ENCODE results near the gene CLOCK.

CLOCK gene

DNA sequence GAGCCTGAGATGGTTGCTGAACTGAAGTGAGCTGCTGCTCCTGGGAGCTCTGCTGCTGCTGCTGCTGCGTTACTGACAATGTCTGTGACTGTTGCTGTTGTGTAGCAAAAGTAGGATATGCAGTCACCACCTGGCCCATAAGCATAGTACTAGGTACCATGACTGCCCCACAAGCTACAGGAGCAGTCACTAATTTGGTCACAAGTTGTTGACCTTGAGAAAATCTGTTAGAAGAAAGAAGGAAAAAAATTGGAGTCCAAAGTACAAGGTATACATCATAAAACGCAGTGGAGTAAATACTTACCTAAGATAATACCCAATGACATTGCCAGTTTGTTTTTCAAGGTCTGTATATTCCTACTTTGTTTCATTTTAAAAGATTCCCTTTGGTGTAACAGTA lies 108.4 kb downstream of the CLOCK start:
- TF ChIP-seq TEAD4 (IDR thresholded peaks at IDR 0.05) (no peak), ZBTB7A (IDR thresholded peaks at IDR 0.05; ENCODE audit: low read depth) (no peak), TAF1 (IDR thresholded peaks at IDR 0.05; ENCODE audit: low read depth) (no peak), YY1 (IDR thresholded peaks at IDR 0.05; ENCODE audit: low read depth) (no peak), EP300 (IDR thresholded peaks at IDR 0.05; ENCODE audit: borderline replicate concordance) (no peak), FOXM1 (IDR thresholded peaks at IDR 0.05; ENCODE audit: borderline replicate concordance, low read depth) (no peak), CEBPB (IDR thresholded peaks at IDR 0.05) (no peak), RAD21 (IDR thresholded peaks at IDR 0.05; ENCODE audit: low read depth) (no peak), CREB1 (IDR thresholded peaks at IDR 0.05; ENCODE audit: low read depth) (no peak), EGR1 (IDR thresholded peaks at IDR 0.05) (no peak), TCF12 (IDR thresholded peaks at IDR 0.05; ENCODE audit: low read depth) (no peak), NFIC (IDR thresholded peaks at IDR 0.05) (no peak)
- TF ChIP-seq, protein P1, sequence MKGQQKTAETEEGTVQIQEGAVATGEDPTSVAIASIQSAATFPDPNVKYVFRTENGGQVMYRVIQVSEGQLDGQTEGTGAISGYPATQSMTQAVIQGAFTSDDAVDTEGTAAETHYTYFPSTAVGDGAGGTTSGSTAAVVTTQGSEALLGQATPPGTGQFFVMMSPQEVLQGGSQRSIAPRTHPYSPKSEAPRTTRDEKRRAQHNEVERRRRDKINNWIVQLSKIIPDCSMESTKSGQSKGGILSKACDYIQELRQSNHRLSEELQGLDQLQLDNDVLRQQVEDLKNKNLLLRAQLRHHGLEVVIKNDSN (IDR thresholded peaks at IDR 0.05) = no peak
- TF ChIP-seq, protein P2, sequence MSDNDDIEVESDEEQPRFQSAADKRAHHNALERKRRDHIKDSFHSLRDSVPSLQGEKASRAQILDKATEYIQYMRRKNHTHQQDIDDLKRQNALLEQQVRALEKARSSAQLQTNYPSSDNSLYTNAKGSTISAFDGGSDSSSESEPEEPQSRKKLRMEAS (IDR thresholded peaks at IDR 0.05) = no peak
- TF ChIP-seq, protein P3, sequence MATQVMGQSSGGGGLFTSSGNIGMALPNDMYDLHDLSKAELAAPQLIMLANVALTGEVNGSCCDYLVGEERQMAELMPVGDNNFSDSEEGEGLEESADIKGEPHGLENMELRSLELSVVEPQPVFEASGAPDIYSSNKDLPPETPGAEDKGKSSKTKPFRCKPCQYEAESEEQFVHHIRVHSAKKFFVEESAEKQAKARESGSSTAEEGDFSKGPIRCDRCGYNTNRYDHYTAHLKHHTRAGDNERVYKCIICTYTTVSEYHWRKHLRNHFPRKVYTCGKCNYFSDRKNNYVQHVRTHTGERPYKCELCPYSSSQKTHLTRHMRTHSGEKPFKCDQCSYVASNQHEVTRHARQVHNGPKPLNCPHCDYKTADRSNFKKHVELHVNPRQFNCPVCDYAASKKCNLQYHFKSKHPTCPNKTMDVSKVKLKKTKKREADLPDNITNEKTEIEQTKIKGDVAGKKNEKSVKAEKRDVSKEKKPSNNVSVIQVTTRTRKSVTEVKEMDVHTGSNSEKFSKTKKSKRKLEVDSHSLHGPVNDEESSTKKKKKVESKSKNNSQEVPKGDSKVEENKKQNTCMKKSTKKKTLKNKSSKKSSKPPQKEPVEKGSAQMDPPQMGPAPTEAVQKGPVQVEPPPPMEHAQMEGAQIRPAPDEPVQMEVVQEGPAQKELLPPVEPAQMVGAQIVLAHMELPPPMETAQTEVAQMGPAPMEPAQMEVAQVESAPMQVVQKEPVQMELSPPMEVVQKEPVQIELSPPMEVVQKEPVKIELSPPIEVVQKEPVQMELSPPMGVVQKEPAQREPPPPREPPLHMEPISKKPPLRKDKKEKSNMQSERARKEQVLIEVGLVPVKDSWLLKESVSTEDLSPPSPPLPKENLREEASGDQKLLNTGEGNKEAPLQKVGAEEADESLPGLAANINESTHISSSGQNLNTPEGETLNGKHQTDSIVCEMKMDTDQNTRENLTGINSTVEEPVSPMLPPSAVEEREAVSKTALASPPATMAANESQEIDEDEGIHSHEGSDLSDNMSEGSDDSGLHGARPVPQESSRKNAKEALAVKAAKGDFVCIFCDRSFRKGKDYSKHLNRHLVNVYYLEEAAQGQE (IDR thresholded peaks at IDR 0.05; ENCODE audit: low read depth) = no peak

DNA sequence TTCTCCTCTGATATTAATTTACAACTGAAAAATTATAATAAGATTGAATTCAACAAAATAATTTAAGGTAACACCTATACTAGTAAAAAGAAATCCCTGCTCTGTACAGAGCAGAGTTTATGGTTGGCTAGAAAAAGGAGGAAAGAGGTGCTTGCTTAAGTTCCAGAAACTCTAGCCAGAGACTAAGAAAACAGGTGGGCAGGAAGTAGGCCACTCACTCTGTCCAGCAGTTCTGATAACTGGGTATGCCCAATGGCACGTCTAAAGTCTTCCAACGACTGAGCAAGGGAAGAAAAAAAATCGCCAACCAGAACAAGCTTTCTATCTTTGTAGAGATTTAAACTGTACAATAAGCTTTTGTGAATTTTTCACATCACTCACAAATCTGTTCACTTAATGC lies 108.9 kb downstream of the CLOCK start:
- no peak for TF ChIP-seq YY1 (IDR thresholded peaks at IDR 0.05; ENCODE audit: low read depth)
- no peak for TF ChIP-seq ZBTB7A (IDR thresholded peaks at IDR 0.05; ENCODE audit: low read depth)
- TF ChIP-seq EP300 (IDR thresholded peaks at IDR 0.05; ENCODE audit: borderline replicate concordance) = no peak
- no peak for TF ChIP-seq CREB1 (IDR thresholded peaks at IDR 0.05; ENCODE audit: low read depth)
- TF ChIP-seq, protein P3 (IDR thresholded peaks at IDR 0.05; ENCODE audit: low read depth) = no peak
- no peak for TF ChIP-seq TCF12 (IDR thresholded peaks at IDR 0.05; ENCODE audit: low read depth)
- no peak for TF ChIP-seq RAD21 (IDR thresholded peaks at IDR 0.05; ENCODE audit: low read depth)
- no peak for TF ChIP-seq CEBPB (IDR thresholded peaks at IDR 0.05)
- no peak for TF ChIP-seq EGR1 (IDR thresholded peaks at IDR 0.05)
- no peak for TF ChIP-seq TEAD4 (IDR thresholded peaks at IDR 0.05)
- TF ChIP-seq NFIC (IDR thresholded peaks at IDR 0.05) = no peak

DNA sequence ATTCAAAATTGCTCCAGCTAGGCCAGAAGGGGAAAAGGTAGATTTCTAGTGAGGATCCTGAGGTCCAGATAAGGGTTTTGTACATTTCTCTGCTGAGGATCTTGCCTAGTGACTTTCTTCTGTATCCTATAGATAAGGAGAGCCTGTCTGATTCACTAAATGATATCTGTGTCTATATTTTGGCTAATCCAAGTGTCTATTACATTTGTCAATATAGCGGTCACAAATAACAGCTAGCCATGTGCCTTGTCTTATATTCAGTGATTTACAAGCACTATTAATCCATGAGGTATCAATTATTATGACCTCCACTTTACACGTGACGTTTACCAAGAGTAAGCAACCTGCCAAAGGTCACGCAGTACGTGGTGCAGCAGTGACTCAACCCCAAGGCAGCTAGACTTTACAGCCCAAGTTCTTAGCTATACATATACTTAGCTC lies 109.3 kb downstream of the CLOCK start:
- TF ChIP-seq TEAD4 (IDR thresholded peaks at IDR 0.05) (no peak), TCF12 (IDR thresholded peaks at IDR 0.05; ENCODE audit: low read depth) (no peak), TAF1 (IDR thresholded peaks at IDR 0.05; ENCODE audit: low read depth) (no peak), EP300 (IDR thresholded peaks at IDR 0.05; ENCODE audit: borderline replicate concordance) (no peak), RAD21 (IDR thresholded peaks at IDR 0.05; ENCODE audit: low read depth) (no peak), FOXM1 (IDR thresholded peaks at IDR 0.05; ENCODE audit: borderline replicate concordance, low read depth) (no peak), EGR1 (IDR thresholded peaks at IDR 0.05) (no peak), CREB1 (IDR thresholded peaks at IDR 0.05; ENCODE audit: low read depth) (no peak), ZBTB7A (IDR thresholded peaks at IDR 0.05; ENCODE audit: low read depth) (no peak), YY1 (IDR thresholded peaks at IDR 0.05; ENCODE audit: low read depth) (no peak), NFIC (IDR thresholded peaks at IDR 0.05) (no peak)
- TF ChIP-seq, protein P3 (IDR thresholded peaks at IDR 0.05; ENCODE audit: low read depth) = no peak
- TF ChIP-seq, protein P2 (IDR thresholded peaks at IDR 0.05) = no peak
- TF ChIP-seq, protein P1 (IDR thresholded peaks at IDR 0.05) = no peak

DNA sequence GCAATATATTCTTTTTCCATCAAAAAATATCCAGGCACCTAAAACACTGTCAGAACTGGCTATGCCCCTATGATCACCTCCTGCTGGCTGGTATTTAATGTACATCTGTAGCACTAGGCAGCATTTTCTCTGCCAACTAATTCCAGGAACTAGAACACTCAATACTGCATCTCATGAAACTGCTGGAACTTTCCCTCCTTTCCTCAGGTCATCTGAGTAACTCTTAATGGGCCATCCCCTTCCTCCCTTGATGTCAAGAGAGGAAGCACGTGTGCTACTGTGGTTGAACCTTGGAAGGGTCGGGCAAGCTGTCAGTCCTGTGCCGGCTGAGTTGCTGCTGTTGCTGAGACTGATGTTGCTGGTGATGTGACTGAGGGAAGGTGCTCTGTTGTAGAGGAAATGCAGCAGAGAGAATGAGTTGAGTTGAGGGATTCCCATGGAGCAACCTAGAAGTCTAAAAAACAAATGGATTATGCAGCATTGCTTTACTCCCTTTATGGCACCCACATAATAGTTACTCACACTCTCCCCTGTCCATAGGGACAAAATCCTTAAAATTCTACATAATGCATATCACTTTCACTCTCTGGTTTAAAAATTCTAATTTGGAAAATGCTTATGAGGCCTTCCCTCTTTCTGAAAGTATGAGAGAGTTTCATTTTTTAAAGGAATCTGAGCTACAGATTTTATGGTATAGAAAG lies 111.4 kb downstream of the CLOCK start:
- no peak for TF ChIP-seq EP300 (IDR thresholded peaks at IDR 0.05; ENCODE audit: borderline replicate concordance)
- no peak for TF ChIP-seq CEBPB (IDR thresholded peaks at IDR 0.05)
- no peak for TF ChIP-seq RAD21 (IDR thresholded peaks at IDR 0.05; ENCODE audit: low read depth)

Measured in Ishikawa (cell line).